Peyer's patch (tissue), 4 donors: ENCODE data around the gene DHRS3.

ENCODE experiments used
- POLR2A ChIP-seq, 2 donors: fragments of 450-650 bp; IDR thresholded peaks; one replicate each; pipeline ENCODE4 v1.5.1; 2017; ENCODE audit warnings: antibody characterized with exemption in 2 of 2, mild to moderate bottlenecking in 2 of 2, moderate library complexity in 2 of 2
- TF ChIP-seq, protein P1 (sequence below), 6 experiments: fragments of 450-650 bp in 4 of 6; fragments of 200-600 bp in 2 of 6; sonication (generic) in 1 of 6; IDR thresholded peaks; one replicate each; pipeline ENCODE4 v1.5.1; 2017 to 2019; ENCODE audit warnings: antibody characterized with exemption in 6 of 6, mild to moderate bottlenecking in 3 of 6, moderate library complexity in 1 of 6

DNA sequence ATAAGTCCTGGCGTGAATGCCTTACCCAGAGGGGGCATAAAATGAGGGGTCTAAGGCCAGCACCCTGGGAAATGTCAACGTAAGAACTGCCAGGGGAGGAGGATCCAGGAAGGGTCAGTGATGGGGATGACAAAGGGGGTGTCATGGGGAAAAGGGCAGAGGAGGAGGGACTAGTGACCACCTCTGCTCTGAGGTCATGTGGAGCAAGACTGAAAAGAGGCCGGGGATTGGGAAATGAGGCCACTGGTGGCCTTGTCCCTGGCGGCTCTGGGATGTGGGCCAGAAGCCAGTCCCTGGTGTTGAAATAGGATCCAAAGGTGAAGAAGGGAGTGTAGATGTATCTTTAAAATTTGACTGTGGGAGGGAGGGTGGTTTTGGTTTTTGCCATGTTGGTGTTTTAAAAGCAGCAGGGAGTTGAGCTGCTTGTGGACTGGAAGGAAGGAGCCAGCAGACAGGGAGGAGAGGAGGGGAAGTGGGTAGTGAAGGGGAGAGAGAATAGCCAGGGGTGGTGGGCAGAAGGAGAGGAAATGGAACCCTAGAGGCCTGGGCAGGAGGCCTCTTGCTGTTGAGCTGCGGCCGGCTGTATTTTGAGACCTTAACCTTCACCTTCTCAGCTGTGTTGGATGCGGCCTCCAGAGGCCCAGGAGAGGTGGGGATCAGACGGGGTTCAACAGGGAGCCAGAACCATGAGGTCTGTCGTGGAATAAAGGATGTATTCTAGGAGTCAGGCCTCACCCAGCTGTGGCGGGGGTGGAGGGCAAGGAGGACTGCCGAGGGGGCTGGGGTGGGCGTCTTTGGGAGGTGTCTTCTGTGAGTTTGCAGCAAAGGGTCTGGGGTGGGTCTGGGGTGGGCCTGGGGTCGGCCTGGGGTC is 92.5 kb downstream of the DHRS3 start:
- TF ChIP-seq POLR2A (IDR thresholded peaks at IDR 0.05), result no peak
- TF ChIP-seq, protein P1, sequence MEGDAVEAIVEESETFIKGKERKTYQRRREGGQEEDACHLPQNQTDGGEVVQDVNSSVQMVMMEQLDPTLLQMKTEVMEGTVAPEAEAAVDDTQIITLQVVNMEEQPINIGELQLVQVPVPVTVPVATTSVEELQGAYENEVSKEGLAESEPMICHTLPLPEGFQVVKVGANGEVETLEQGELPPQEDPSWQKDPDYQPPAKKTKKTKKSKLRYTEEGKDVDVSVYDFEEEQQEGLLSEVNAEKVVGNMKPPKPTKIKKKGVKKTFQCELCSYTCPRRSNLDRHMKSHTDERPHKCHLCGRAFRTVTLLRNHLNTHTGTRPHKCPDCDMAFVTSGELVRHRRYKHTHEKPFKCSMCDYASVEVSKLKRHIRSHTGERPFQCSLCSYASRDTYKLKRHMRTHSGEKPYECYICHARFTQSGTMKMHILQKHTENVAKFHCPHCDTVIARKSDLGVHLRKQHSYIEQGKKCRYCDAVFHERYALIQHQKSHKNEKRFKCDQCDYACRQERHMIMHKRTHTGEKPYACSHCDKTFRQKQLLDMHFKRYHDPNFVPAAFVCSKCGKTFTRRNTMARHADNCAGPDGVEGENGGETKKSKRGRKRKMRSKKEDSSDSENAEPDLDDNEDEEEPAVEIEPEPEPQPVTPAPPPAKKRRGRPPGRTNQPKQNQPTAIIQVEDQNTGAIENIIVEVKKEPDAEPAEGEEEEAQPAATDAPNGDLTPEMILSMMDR (IDR thresholded peaks at IDR 0.05), result no peak
